ENCODE data around the gene FHIP1B.

FHIP1B gene

DNA sequence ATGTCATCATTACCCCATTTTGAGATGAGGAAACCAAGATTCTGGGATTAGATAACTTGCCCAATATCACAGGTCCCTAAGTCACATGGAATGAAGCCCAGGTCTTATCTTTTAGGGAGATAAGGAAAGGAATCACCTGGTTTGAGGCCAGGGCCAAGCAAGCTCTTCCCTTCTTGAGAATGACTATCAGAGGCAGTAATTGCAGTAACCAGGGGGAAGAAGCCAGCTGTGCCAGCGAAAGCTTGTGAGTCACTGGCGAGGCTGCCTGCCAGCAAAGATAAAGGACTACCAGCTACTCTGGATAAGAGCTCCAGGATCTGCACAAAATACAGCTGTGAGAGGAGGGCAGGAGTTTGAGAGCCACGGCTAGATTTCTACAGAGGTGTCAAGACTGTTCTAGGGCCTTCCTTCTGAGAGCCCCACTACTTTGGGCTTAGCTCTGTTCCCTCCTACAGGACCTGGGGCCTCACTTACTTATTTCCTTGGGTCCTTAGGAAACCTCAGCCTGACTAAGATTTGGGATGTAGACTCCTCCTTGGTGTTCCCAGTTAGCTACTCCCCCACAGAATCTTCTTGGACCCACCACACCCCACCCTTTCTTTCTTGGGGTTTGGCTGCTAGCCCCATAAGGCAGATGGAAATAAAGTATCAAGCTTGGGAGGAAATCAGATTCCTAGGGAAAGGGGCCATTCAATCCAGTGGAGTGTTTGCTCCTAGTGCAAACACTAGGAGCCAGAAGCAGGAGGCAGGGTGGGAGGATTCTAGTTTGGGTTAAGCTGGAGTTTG, 15.5 kb upstream of the FHIP1B start:
- TF ChIP-seq GATA2 (IDR thresholded peaks at IDR 0.05; ENCODE audit: low read depth, low read length) (no peak), GATA3 (IDR thresholded peaks at IDR 0.05; ENCODE audit: low read depth, low read length) (no peak)

DNA sequence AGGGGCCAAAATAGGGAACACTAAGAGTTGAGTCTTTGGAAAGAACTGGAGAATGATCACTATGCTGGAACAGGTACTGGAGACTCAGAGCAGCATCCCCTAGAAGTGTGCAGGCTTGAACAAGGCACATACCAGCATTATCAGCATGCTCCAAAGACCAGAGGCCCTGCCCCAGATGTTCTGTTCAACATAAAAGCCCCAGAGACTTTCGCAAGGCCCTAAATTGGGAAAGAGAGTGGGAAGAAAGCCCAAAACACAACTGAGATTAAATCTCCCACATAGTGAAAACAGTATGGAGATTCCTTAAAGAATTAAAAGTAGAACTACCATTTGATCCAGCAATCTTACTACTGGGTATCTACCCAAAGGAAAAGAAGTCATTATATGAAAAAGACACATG, 13.8 kb upstream of the FHIP1B start:
- TF ChIP-seq GATA3 (IDR thresholded peaks at IDR 0.05; ENCODE audit: low read depth, low read length) (no peak), GATA2 (IDR thresholded peaks at IDR 0.05; ENCODE audit: low read depth, low read length) (no peak)

DNA sequence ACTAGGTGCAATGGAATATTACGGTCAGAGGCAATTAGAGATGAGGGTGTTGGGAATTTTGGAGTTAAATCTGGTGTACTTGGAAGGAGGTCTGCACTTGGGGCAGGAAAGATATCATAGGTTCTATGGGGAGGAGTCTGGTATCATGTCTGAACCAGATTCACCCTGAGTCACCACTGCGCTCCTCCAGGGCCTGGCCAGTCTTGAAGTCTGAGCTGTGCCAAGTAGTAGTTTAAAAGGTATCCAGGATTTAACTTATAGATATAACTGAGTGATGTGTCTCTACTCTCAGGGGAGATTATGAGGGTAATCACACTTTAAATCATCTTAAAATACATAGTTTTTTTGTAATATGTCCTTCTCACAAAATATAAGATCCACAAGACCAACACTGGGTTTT, 11.1 kb upstream of the FHIP1B start:
- TF ChIP-seq GATA2 (IDR thresholded peaks at IDR 0.05; ENCODE audit: low read depth, low read length) (no peak), GATA3 (IDR thresholded peaks at IDR 0.05; ENCODE audit: low read depth, low read length) (no peak)

DNA sequence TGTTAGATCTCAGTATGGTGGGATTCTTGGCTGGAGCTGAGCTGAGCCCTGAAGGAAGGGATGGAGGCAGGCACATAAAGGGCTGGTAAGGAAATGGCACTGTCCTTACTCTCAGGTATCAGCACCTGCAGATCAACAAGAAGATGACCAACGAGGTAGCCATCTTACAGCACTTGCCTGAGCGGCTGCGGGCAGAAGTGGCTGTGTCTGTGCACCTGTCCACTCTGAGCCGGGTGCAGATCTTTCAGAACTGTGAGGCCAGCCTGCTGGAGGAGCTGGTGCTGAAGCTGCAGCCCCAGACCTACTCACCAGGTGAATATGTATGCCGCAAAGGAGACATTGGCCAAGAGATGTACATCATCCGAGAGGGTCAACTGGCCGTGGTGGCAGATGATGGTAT, 6.9 kb upstream of the FHIP1B start:
- TF ChIP-seq GATA3 (IDR thresholded peaks at IDR 0.05; ENCODE audit: low read depth, low read length) (no peak), GATA2 (IDR thresholded peaks at IDR 0.05; ENCODE audit: low read depth, low read length) (no peak)

DNA sequence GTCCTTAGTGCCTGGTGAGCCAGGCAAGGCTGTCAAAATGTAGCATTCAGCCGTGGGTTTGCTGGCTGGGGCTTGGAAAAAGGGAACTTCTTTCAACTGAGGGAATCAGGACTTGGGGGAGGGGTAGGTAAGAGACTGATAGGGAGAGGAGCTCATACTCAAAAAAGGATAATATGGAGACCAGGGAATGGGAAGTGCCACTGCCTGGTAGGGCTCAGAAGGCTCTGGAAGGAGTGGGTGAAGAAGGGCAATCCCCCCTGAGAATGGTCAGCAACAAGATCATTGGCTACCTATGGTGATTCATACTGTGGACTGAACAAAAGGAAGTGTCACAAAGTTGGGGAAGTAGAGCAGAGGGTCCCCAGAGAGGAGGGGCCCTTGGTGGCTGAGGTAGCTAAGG, 6.3 kb upstream of the FHIP1B start:
- TF ChIP-seq GATA3 (IDR thresholded peaks at IDR 0.05; ENCODE audit: low read depth, low read length) = no peak
- no peak for TF ChIP-seq GATA2 (IDR thresholded peaks at IDR 0.05; ENCODE audit: low read depth, low read length)

DNA sequence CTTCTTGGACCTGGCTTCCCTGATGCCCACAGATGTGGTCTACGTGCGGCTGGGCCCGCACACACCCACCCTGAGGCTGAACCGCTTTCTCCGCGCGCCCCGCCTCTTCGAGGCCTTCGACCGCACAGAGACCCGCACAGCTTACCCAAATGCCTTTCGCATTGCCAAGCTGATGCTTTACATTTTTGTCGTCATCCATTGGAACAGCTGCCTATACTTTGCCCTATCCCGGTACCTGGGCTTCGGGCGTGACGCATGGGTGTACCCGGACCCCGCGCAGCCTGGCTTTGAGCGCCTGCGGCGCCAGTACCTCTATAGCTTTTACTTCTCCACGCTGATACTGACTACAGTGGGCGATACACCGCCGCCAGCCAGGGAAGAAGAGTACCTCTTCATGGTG, 5.7 kb upstream of the FHIP1B start:
- TF ChIP-seq GATA2 (IDR thresholded peaks at IDR 0.05; ENCODE audit: low read depth, low read length) = no peak
- no peak for TF ChIP-seq GATA3 (IDR thresholded peaks at IDR 0.05; ENCODE audit: low read depth, low read length)

DNA sequence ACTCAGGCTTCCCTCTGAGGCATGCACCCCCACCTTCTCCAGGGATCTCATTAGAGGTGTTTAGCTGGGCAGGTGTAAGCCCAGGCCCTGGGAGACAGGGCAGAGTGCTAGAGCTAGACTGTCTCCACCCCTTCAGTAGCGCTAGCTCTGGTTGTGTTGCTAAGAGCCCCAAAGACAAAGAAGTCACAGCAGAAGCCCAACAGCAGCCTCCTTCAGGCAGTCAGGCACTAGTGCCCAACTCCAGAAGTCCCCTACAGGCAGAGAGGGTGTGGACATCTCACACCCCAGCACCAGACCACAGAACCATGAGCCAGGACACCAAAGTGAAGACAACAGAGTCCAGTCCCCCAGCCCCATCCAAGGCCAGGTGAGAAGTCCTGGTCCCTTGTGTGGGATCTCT, 4.5 kb upstream of the FHIP1B start, which contains the start of gene CNGA4:
Gene CNGA4, plus strand, starts transcription at position 188 of the 400 bp plus-strand sequence. Its CDS starts 118 bp downstream, at position 306.
- TF ChIP-seq GATA2 (IDR thresholded peaks at IDR 0.05; ENCODE audit: low read depth, low read length) = no peak
- no peak for TF ChIP-seq GATA3 (IDR thresholded peaks at IDR 0.05; ENCODE audit: low read depth, low read length)

DNA sequence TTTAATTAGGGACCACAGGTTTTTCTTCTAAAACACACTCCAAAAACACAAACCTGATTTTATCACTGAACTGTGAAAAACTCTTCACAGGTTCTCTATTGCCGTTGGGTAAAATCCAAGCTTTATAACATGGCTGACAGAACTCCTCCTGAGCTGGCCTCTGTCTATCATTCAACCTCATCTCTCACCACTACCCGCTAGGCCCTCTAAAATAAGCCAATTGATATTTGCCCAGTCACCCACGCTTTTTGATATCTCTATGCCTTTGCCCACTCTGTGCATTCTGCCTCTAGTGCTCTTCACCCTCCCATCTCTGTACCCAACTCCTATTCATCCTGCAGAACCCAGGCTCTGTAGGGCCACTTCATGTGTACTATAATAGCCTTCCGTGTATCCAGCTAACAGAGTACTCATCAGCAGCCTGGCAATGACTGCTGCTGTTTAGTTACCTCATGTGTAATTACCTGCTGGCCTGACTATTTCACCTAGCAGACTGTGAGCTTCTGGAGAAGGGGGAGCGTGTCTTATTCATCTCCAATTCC, 3.4 kb upstream of the FHIP1B start:
- TF ChIP-seq GATA2 (IDR thresholded peaks at IDR 0.05; ENCODE audit: low read depth, low read length) (no peak), GATA3 (IDR thresholded peaks at IDR 0.05; ENCODE audit: low read depth, low read length) (no peak)

DNA sequence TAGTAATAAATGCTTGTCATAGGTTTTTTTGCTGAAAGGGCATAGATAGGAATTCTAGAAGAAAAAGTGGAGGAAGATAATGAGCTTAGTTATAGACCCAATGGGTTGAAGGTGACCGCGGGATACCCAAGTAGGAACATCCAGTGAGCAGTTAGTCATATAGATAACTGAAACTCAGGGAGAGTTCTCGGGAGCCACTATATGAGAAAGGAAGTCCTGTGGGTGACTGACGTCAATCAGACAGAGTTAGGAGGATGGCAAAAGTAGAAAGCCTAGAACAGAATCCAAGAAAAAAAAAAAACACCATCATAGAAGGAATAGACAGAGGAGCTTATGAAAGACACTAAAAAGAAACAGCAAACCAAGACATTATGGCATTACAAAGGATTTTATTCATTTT, 2.8 kb upstream of the FHIP1B start:
- TF ChIP-seq GATA2 (IDR thresholded peaks at IDR 0.05; ENCODE audit: low read depth, low read length) (no peak), GATA3 (IDR thresholded peaks at IDR 0.05; ENCODE audit: low read depth, low read length) (no peak)

DNA sequence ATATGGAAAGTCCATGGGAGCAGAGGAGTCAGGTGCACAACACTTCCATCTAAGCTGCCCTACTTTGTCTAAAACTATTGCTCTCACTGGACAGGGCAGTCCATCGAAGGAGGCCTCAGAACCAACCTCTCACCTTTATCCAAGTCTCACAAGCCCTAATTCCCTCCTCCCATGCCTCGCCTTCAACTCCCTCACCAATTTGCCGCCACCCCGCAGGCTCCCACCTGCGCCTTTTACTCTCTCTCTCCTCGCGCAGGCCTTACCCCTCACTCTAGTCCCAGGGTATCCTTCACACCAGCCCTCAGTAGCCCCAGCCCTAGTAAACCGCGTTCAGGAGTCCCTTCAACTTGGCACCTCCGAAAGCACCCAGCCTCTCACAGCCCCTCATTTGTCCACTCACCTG, 451 bp downstream of the FHIP1B start:
- no peak for TF ChIP-seq GATA3 (IDR thresholded peaks at IDR 0.05; ENCODE audit: low read depth, low read length)
- TF ChIP-seq GATA2 (IDR thresholded peaks at IDR 0.05; ENCODE audit: low read depth, low read length) = no peak

DNA sequence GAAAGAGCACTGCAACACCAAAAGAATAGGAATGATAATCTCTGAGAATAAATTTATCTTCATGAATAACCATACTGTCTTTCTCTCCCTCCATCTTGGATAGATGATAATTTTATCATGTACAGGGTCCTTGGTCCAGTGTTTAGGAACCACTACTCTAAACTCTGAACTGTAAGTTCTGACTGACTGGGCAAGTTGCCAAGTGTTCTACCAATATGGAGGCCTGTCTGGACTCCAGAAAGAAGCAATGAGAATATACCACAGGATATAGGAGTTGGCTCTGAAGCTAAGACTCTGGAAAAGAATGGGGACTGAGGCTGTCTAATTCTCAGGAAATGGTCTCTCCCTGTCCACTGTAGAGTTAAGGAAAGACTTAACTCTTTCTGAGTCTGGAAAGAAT, 1.5 kb downstream of the FHIP1B start:
- TF ChIP-seq GATA3 (IDR thresholded peaks at IDR 0.05; ENCODE audit: low read depth, low read length) (no peak), GATA2 (IDR thresholded peaks at IDR 0.05; ENCODE audit: low read depth, low read length) (no peak)

DNA sequence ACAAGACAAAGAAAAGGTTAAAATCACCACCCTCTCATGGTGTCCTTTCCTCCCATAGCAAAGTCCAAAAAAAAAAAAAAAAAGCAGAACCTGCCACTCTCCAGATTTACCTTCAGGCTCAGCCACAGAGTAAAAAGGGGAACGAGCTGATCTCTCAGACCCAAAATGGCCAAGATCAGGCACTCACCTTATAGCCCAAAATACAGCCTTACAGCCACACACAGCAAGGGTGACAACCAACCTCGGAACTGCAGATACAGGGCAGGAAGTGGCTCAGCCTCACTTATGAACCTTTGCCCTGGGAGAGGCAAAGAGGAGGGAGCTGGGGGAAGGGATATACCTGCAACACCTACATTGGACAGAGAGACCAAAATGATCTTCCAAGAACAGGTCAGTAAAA, 4.5 kb downstream of the FHIP1B start:
- TF ChIP-seq GATA2 (IDR thresholded peaks at IDR 0.05; ENCODE audit: low read depth, low read length) = no peak
- no peak for TF ChIP-seq GATA3 (IDR thresholded peaks at IDR 0.05; ENCODE audit: low read depth, low read length)

DNA sequence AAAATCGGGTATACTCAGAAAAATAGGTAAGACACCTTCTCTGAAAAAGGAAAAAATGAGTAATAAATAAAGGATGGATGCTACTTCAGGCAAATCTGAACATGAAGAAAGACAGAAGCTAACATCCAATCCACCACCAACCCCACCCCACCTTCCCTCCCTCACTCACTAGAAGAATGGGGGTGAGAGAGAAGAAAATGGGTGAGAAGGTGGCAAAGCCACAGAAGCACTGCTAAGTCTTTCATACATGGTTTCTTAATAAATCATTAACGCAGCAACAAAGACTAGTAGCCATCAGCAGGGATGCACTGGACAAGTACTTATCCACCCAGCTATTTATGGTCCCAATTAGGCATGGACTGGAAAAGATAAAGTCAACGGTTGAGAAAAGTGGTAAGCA, 5.9 kb downstream of the FHIP1B start:
- TF ChIP-seq GATA2 (IDR thresholded peaks at IDR 0.05; ENCODE audit: low read depth, low read length) (no peak), GATA3 (IDR thresholded peaks at IDR 0.05; ENCODE audit: low read depth, low read length) (no peak)

DNA sequence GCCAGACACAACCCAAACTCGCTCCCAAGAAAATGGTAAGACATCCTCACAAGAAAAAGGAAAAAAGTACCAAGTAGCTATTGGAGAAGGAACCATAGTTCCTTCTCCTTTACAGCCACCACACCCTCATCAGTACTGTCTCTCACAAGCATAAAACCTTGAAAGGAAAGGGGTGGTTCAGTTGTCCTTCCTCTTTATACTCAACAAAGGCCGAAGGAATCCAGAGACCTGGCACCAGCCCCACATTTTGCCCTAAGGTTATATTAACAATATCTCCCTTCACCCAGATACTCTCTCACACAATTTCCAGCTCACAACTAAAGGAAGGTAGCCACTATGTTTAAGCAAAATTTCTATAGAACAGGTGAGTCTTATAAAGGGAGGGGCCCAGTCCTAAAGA, 8.5 kb downstream of the FHIP1B start:
- TF ChIP-seq GATA3 (IDR thresholded peaks at IDR 0.05; ENCODE audit: low read depth, low read length) (no peak), GATA2 (IDR thresholded peaks at IDR 0.05; ENCODE audit: low read depth, low read length) (no peak)

DNA sequence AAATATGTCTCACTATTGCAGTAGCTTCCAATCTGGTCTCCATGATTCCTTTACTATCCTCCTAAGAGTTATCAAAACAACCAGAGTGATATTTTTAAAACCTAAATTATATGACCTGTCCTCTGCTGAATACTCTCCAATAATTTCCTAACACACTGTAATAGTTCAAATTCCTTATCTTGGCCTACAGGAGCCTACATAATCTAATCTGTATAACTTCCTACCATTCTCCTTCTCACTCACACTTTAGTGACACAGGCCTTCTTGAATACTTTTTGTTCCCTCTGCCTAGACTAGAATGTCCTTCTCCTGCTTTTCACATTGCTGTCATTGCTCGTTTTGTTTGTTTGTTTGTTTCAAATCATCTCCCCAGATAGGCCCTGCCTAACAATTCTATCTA, 9.4 kb downstream of the FHIP1B start:
- no peak for TF ChIP-seq GATA2 (IDR thresholded peaks at IDR 0.05; ENCODE audit: low read depth, low read length)
- no peak for TF ChIP-seq GATA3 (IDR thresholded peaks at IDR 0.05; ENCODE audit: low read depth, low read length)

Data from SH-SY5Y (cell line).